GM19328 (cell line): ENCODE results near the gene HIBCH.
"Not testable (repeated sequence)": the region's sequence is repeated elsewhere in the genome, so short reads cannot be mapped to it uniquely, and the experiment has no call there.

Experiments
- ATAC-seq: cut with Tn5 transposase; IDR thresholded peaks from one replicate; pipeline ENCODE4 v1.9.1; 2021; ENCODE audit warnings: mild to moderate bottlenecking, moderate library complexity; ENCODE audit not compliant: unreplicated experiment

Gene HIBCH

DNA sequence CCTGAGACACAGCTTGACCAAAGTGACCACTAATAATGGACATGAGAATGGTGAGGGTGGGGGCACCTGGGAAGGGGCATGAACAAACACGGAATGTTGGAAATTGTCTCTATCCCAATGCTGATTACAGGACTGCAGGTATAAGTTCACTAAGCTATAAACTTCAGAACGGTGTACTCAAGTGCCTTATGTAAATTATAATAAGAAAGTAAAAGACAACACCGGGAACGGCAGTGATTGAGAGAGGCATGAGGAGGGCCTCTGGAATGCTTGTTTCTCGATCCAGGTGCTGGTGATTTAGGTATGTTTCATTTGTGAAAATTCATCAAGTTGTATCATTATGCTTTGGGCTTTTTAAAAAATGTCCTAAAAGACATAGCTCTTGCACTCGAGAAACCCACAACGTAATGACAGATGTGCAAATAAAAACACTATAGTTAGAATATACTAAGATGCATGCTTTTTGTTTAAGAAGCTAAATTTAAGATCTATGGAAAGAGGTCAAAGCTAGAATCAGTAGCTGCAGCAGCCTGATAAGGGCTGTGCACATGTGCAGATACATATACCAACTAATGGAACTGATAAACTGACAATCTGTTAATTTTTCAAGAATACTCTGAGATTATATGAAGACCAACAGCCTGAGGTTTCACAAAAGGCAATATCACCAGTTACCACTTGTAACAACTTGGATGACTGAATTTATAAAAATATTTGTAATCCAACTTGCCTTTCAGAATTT is 7.6 kb downstream of the HIBCH start:
- no peak for ATAC-seq

DNA sequence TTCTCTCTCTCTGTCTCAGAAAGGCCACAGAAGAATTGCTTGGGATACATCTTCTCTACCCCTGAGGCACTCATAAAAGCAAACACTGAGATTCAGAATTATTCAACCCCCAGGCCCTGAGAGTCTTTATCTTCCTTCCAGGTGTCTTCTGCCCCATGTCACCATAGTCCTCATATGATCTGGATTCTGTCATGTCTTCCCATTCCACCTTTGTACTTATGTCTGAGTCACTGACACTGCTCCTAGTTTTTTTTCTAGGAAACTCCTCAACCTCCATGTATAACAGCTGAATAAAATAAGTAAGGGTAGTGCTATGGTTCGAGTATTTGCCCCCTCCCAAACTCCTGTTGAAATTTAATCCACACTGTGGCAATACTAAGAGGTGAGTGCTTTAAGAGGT is 11.6 kb downstream of the HIBCH start:
- no peak for ATAC-seq

DNA sequence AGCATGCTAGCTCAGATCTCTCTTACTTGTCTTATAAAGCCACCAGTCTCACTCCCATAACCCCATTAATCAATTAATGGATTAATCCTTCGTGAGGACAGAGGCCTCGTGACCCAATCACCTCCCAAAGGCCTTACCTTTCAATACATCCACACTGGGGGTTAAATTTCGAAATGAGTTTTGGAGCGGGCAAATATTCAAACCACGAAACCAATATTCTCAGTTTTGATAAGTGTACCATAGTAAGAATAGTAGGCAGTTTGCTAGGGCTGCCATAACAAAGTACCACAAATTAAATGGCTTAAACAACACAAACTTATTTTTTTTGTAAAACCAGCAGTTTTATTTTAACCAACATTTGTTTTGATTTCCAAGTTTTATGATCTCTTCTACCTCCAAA is 15.2 kb downstream of the HIBCH start:
- no peak for ATAC-seq

DNA sequence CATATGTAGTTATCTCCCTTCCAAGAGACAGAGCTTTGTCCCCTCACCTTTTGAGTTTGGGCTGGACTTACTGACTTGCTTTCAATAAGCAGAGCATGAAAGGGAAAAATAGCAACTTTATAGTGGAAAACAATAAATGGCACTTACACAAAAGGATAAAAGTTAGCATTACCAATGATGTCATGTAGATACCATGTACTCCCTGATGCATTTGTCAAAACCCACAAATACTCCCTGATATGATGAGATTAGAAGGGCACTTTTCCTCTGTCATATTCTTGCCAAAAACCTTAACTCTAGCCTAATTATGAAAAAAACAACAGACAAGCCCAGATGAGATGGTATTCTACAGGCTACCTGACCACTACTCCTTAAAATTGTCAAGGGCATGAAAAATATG is 16.0 kb downstream of the HIBCH start:
- ATAC-seq, result no peak

DNA sequence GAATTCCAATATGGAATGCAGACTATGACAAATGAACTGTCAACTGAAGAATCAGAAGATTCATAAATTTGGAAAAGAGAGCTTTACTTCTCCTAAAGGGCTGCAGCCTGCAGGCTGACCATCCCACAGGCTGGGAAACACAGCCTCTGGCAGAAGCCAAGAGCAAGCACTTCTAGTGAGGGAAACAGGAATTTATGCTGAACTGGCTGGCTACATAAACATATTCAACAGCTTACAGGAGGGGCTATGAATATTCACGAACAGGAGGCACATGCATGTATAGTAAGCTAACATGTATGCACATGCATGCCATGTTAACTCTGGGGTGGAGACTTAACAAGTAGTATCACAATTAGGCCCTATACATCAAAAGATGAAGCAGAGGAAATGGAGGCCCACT is 17.6 kb downstream of the HIBCH start:
- no peak for ATAC-seq

DNA sequence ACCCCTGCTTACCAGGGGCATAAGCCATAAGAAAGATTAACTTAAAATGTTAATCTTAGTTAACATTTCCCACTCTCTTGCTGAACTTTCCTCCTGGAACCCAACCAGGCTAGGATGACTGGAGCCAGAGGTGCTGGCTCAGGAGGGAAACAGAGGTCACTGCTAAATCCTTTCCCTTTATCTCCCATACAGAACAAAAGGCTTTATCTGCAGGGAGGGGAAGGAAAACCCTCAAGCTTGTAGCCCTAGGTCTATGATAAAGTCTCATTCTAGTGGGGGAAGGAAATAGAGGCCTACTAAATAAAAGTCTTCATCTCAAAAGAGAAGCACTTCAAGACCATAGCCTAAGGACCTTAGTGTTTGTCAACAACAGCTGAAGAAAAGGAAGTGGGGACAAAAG is 18.6 kb downstream of the HIBCH start:
- no peak for ATAC-seq

DNA sequence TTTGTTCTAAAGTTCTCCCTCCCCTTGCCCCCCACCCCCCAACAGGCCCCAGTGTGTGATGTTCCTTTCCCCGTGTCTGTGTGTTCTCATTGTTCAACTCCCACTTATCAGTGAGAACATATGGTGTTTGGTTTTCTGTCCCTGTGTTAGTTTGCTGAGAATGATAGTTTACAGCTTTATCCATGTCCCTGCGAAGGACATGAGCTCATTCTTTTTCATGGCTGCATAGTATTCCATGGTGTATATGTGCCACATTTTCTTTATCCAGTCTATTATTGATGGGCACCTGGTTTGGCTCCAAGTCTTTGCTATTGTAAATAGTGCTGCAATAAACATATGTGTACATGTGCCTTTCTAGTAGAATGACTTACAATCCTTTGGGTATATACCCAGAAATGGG is 21.7 kb downstream of the HIBCH start:
- not testable (repeated sequence) for ATAC-seq

DNA sequence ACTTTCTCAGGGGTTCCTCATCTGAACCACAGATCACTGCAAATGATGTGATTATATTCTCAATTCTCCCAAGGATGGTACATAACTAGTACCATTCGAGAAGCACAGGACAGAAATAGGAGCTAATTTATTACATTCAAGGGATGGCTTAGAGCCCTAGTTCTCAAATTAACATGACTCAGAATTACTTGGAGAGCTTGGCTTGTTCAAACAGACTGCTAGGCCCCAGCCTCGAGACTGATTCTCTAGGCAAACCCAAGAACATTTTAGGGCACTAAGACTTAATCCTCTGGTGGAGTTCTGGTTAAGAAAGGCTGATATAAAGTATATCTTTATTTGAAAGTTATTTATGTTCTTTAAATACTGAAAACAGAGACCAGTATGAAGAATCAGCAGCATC is 35.8 kb downstream of the HIBCH start:
- ATAC-seq, result no peak

DNA sequence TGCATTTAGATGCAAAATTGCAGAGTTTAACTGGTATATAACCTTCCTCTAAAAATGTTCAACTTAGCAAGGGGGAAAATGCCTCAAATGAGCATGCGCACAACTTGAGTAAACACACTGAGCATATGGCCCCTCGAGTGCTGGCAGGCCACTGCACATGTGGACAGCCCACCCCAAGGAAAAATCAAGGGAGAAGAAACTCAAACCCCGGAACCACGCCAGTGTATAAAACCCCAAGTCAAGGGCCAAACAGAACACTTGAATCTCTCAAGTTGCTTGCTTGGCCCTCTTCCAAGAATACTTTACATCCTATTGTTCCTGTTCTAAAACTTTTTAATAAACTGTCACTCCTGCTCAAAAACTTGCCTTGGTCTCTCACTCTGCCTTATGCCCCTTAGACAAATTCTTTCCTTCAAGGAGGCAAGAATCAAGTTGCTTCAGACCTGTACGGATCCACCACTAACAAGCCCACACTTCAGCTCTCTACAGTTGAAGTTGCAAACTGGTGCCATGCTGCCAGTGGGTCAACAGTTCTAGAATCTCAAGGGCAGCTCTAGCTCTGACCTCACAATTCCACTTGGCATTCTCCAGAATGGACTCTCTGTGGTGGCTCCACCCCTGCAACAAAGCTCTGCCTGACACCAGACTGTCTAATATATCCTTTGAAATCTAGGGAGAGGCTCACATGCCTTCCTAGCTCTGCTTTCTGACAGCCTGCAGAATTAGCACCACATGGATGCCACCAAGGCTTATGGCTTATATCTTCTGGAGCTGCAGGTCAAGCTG is 38.9 kb downstream of the HIBCH start:
- no peak for ATAC-seq

DNA sequence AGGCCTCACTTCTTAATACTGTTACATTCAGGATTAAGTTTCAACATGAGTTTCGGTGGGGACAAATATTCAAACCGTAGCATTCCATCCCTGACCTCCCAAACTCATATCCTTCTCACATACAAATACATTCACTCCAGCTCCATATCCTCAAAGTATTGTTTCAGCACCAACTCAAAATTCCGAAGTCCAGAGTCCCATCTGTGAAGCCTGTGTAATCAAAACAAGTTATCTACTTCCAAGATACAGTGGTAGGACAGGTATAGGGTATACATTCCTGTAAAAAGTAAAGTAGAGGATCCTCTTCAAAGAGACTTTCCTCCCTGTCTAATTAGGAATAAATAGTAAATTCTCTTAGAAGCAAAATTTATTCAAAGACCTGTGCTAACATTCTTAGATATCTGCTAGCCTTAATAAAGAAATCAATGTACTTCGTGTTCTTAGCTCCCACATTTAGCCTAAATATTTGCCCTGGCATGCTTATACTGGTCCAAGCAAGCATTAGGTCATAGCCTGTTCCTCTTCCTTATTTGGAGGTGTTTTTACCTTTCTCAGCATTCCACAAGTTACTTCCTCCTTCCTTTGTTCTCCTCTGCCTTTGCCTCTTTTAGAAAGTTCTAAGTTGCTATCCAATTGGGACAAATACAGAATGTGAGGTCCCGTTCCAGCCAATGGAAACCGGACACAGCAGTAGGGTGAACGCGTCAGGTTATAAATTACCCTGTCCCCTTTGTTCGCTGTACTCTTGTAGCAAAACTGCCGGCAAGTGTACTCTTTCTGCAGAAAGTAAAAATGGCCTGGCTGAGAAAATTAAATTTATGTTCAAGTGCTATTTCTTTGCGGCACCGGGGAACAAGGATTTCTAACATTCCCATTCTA is 40.1 kb downstream of the HIBCH start:
- not testable (repeated sequence) for ATAC-seq

DNA sequence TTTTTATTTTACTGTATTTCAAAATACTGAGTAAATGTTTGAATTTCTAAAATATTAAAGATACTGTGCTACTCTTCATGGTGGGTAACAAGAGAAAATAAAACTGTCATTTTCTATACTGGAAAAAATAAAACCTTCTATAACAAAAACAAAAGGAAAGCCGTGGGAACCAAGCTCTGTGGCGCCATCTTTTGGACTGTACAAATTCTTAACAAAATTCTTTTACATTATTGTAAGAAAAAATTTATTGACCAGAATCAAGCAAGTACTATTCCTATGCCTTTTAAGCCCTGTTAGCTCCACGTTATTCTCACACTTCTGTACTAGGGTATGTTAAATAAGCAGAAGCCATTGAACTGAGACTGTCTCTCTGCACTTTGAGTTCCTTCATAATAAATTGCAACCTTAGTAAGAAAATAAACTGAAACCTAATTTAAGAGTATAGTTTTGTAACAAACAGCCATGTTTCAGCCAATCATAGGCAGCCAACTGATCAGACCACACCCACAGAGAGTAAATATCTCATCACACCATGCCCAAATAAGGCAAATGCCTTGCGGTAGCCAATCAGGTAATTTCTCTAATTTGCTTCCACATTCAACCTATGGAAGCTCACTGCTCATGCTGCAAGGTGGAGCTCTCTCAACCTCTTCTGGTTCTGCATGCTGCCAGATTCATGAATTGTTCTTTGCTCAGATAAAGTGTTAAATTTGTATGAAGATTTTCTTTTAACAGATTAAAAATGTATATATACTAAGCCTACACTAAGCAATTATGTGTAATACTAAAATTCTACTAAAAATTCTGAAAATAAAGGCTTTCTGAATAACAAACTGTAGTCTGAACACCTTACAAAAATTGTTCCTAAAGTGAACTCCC is 42.2 kb downstream of the HIBCH start:
- no peak for ATAC-seq

DNA sequence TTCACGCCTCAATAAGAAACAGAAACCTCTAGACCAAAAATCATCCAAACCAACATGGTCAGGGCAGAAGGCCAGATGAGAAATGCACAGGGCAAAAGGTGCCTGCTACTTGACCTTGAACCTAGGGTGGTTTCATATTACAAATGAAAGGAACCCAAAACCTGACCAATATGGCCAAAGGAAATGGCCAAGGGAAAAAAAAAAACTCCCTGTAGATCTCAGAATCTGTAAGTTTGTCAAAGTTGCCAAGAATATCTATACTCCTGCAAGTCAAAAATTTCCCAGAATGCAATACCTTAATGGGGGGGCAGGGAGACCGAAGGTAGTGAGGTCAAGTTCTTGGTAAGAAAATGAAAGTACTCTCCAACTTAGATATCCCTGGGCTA is 47.2 kb downstream of the HIBCH start:
- ATAC-seq, result no peak

DNA sequence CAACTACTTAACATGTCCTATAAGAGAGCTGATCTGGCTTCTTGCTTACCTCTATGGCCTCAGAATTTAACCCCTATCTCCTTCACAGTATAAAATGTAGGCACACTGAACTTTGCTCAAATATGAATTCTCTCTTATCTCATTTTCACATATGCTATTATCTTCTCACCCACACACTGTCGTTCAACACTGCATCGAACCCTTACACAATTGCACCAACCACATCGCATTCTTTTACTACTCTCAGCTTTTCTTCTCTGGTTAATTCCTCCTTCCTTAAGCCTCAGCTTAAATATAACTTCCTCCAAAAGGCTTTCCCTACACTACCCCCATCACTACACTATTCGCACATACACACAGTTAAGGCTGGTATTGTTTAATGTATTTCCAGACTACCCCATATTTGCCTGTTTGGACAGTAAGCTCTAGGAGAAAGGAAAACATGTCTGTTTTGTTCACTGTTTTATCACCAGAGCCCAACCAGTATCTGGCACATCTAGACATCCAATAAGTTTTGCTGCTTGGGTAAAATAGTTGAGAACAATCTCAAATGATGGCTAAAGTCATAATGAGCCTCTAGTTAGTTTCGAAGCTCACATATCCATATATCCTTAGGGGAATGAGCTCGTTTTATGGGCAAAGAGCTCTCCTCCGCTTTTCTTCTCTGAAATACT is 47.7 kb downstream of the HIBCH start:
- ATAC-seq, result no peak

DNA sequence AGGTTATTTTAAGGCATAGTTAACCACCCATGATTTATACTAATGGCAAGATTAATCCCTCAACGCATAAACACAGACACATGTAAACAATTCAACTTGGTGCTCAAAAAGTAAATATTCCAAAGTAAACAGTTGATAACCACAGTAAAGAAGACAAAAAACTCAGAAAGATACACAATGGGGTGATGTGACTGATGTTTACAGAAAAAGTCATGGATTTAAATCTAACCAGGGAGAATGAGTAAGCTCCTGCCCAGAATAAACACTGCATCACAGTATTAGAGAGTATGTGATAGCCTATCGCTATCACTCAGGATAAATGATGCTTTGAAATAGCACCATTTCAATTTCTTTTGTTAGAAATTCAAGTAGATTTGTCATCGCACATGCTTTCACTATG is 49.3 kb downstream of the HIBCH start:
- no peak for ATAC-seq

DNA sequence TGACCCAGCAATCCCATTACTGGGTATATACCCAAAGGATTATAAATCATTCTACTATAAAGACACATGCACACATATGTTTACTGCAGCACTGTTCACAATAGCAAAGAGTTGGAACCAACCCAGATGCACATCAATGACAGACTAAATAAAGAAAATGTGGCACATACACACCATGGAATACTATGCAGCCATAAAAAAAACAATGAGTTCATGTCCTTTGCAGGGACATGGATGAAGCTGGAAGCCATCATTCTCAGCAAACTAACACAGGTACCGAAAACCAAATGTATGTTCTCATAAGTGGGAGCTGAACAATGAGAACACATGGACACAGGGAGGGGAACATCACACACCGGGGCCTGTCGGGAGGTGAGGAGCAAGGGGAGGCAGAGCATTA is 49.9 kb downstream of the HIBCH start:
- not testable (repeated sequence) for ATAC-seq

DNA sequence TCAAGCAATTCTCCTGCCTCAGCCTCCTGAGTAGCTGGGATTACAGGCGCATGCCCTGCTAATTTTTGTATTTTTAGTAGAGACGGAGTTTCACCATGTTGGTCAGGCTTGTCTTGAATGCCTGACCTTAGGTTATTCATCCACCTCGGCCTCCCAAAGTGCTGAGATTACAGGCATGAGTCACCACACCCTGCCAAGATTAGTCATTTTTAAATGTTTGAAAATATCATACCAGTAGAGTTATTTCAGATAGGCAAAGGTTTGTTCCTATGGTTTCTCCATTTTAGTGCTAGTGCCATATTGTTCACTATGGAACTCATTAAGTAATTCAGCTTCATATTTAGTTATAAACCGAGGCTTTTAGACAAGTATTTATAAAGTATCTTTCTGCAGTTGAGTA is 52.3 kb downstream of the HIBCH start:
- ATAC-seq, result no peak

DNA sequence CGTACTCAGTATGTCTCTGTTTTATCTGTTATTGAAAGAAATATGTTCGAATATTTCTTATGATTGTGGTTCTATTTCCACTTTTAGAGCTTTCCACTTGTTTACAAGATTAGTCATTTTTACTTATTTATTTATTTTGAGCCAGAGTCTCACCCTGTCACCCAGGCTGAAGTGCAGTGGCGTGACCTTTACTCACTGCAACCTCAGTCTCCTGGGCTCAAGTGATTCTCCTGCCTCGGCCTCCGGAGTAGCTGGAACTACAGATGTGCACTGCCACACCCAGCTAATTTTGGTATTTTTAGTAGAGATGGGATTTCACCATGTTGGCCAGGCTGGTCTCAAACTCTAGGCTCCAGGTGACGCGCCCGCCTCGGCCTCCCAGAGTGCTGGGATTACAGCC is 53.3 kb downstream of the HIBCH start:
- no peak for ATAC-seq

DNA sequence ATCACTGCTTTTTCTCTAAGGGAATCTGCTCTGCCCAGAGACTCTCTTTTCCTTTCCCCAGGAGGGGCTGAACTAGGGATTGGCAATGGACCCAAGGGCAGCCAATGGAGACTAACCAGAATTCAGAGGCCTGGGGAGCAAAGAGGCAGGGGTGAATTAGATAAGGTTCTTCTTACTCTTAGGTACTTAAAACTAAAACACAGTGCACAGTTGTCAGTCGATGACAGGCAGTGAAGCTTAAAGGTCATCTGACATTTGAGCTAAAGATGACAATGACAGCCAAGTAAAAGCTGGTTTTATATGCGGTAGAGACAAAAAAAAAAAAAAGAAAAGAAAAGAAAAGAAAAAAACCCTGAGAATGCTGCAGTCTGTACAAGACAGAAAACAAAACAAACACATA is 57.8 kb downstream of the HIBCH start:
- ATAC-seq, result no peak

DNA sequence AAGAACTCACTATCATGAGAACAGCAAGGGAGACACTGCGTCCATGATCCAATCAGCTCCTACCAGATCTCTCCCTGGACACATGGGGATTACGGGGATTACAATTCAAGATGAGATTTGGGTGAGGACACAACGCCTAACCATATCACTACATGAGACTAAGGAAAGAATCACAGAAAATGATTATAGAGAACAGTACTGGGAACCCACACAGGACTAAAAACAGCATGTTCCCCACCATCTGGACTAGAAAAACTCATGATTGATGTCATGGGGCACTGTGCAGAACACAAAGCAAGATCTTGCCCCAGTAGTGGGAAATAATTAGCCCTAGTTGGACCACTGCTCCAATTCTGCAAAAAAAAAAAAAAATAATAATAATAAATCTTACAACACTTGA is 63.5 kb downstream of the HIBCH start:
- ATAC-seq, result no peak

DNA sequence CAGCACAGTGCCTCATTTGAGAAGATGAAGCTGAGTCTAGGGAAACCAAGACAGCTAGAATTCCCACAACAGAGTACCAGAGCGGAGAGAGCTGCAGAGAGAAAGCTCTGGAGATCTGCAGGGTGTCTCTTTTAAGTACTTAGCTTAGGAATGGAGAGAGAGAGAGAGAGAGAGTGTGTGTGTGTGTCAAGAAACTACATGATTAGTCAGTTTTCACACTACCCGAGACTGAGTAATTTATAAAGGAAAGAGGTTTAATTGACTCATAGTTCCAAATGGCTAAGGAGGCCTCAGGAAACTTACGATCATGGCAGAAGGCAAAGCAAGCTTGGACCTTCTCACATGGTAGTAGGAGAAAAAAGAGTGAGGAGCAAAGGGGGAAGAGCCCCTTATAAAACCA is 64.0 kb downstream of the HIBCH start:
- ATAC-seq, result no peak
